Measurements from ENCODE around the gene EVC.

GRCh38 chr4:5742968-5743367 is 32.0 kb downstream of the EVC start:
- TF ChIP-seq CTCF (IDR thresholded peaks at IDR 0.05) (no peak), EP300 (IDR thresholded peaks at IDR 0.05) (no peak)
